Transverse colon (tissue), 3 donors: ENCODE results near the gene ABCG8.

Experiments used
- CTCF ChIP-seq, 5 experiments: fragments of 200-600 bp in 3 of 5; fragments of 450-650 bp in 2 of 5; sonication (generic) in 3 of 5; IDR thresholded peaks; 1 replicate in 2 of 5; 2 replicates in 3 of 5; pipeline ENCODE4 v1.5.1; 2016 to 2017; ENCODE audit warnings: antibody characterized with exemption in 5 of 5, inconsistent platforms in 3 of 5, mild to moderate bottlenecking in 2 of 5, moderate library complexity in 1 of 5
- EP300 ChIP-seq: sonication (generic); formaldehyde crosslinking; IDR thresholded peaks from one replicate; pipeline ENCODE4 v1.6.1; 2017; ENCODE audit warnings: antibody characterized with exemption, low read depth

- TF ChIP-seq EP300 = no peak
- no peak for TF ChIP-seq CTCF (IDR thresholded peaks at IDR 0.05)
Observed at GRCh38 chr2:43826305-43827250, 12.2 kb upstream of the ABCG8 start.
